ENCODE results near the gene SREBF2.

DNA sequence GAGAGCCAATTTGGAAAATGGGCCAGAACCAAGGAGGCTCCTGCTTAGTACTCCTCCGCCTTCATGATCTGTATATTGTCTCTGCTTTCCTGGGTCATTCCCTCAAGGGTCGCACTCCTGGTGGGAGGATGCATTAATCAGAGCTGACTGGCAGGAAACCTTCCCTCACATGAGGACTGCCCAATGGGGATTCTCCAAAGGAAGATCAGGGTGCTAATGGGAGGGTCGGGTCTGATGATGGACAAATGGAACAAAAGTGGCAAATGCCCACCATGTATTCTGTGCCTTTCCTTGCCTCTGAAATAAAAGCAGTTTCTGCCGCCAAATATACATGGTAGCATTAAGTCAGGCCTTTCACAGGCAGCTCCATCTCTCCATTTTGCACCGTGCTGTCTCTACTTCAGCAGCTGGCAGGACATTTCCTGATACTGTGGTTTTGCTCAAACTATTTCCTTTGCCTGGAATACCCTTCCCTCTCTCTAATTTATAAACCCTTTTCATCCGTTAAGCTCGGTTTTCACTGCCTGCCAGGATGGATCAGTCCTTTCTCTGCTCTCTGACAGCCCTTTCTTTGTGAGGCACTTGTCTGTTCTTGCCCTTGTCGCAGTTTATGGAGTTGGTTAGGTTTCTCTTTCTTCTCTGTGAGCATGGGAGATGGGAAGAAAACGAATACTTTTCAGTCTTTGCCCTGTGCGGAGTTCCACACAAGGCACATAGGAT, 13.5 kb downstream of the SREBF2 start:
- TF ChIP-seq, protein P1, sequence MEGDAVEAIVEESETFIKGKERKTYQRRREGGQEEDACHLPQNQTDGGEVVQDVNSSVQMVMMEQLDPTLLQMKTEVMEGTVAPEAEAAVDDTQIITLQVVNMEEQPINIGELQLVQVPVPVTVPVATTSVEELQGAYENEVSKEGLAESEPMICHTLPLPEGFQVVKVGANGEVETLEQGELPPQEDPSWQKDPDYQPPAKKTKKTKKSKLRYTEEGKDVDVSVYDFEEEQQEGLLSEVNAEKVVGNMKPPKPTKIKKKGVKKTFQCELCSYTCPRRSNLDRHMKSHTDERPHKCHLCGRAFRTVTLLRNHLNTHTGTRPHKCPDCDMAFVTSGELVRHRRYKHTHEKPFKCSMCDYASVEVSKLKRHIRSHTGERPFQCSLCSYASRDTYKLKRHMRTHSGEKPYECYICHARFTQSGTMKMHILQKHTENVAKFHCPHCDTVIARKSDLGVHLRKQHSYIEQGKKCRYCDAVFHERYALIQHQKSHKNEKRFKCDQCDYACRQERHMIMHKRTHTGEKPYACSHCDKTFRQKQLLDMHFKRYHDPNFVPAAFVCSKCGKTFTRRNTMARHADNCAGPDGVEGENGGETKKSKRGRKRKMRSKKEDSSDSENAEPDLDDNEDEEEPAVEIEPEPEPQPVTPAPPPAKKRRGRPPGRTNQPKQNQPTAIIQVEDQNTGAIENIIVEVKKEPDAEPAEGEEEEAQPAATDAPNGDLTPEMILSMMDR (IDR thresholded peaks at IDR 0.05): no peak
- TF ChIP-seq POLR2A (IDR thresholded peaks at IDR 0.05): no peak
